IMR-90 (cell line): ENCODE data around the gene ST3GAL5. TPM values are rescaled to one million over a fixed set of nuclear protein-coding genes. Genes with fewer than 3 reads are reported as not detected.
A peak's percentile ranks its signal among the peaks of the same experiment; 100 is the strongest.

Source experiments
- ATAC-seq: fragments of 200-7000 bp; cut with Tn5 transposase; 2 replicates; pipeline ENCODE4 v1.9.1; 2020; ENCODE audit warnings: low read depth, mild to moderate bottlenecking, moderate library complexity
- BruUV-seq: library from RNA; stranded (reverse); fragments of 400-500 nt; replicated peaks from 2 replicates; lab custom pipeline; 2021; lab: Mats Ljungman, UMichigan
- CTCF ChIA-PET: fragments of 300-600 bp; formaldehyde crosslinking; extraction: SDS; loops from one replicate; lab custom pipeline; 2021; ENCODE audit warnings: antibody characterized with exemption; lab: Yijun Ruan, JAX
- POLR2A ChIA-PET: fragments of 300-600 bp; sonication (Branson Sonifier 250); formaldehyde crosslinking; loops from one replicate; lab custom pipeline; 2022; ENCODE audit warnings: antibody characterized with exemption; ENCODE audit not compliant: unreplicated experiment; lab: Charles Lee
- DNase-seq: peaks from one replicate; pipeline ENCODE4 v3.0.0; 2013
- H2AFZ ChIP-seq: replicated peaks from 2 replicates; pipeline ENCODE3; 2013; ENCODE audit warnings: low read length, mild to moderate bottlenecking; ENCODE audit not compliant: poor library complexity
- H2AK5ac ChIP-seq: 2 replicates; pipeline ENCODE4 v1.6.1; 2013; ENCODE audit warnings: low read depth, low read length, inconsistent platforms
- H2AK9ac ChIP-seq: replicated peaks from 2 replicates; pipeline ENCODE3; 2013; ENCODE audit warnings: mild to moderate bottlenecking, low read depth, low read length, moderate library complexity; ENCODE audit not compliant: poor library complexity
- H2BK120ac ChIP-seq: 2 replicates; pipeline ENCODE4 v1.6.1; 2013; ENCODE audit warnings: low read depth, low read length, inconsistent platforms
- H2BK15ac ChIP-seq: 3 replicates; pipeline ENCODE4 v1.6.1; 2013; ENCODE audit warnings: low read depth, low read length, inconsistent platforms
- H2BK20ac ChIP-seq: 2 replicates; pipeline ENCODE4 v1.6.1; 2013; ENCODE audit warnings: low read depth, mild to moderate bottlenecking, inconsistent platforms, low read length, moderate library complexity
- H2BK5ac ChIP-seq: 2 replicates; pipeline ENCODE4 v1.6.1; 2013; ENCODE audit warnings: mild to moderate bottlenecking, low read depth, low read length, inconsistent platforms; ENCODE audit not compliant: poor library complexity, severe bottlenecking
- H3K14ac ChIP-seq: replicated peaks from 2 replicates; pipeline ENCODE4 v1.6.1; 2013; ENCODE audit warnings: low read depth, low read length, inconsistent platforms
- H3K18ac ChIP-seq: 2 replicates; pipeline ENCODE4 v1.6.1; 2013; ENCODE audit warnings: low read depth, low read length, control low read depth
- H3K23ac ChIP-seq: 2 replicates; pipeline ENCODE4 v1.6.1; 2013; ENCODE audit warnings: low read depth, low read length, inconsistent platforms
- H3K27ac ChIP-seq: 2 replicates; pipeline ENCODE4 v1.5.1; 2013; ENCODE audit warnings: mild to moderate bottlenecking, control low read depth, low read length; ENCODE audit not compliant: insufficient read depth
- H3K27me3 ChIP-seq: 2 replicates; pipeline ENCODE4 v1.6.1; 2013; ENCODE audit warnings: low read length; ENCODE audit not compliant: control insufficient read depth, insufficient read depth
- H3K36me3 ChIP-seq: 2 replicates; pipeline ENCODE4 v1.6.1; 2013; ENCODE audit warnings: low read length, mixed read lengths; ENCODE audit not compliant: control insufficient read depth, insufficient read depth
- H3K4ac ChIP-seq: 2 replicates; pipeline ENCODE4 v1.6.1; 2013; ENCODE audit warnings: low read depth, low read length, inconsistent platforms
- H3K4me1 ChIP-seq: 2 replicates; pipeline ENCODE4 v1.6.1; 2013; ENCODE audit warnings: low read length, mixed read lengths; ENCODE audit not compliant: control insufficient read depth, insufficient read depth
- H3K4me2 ChIP-seq: 2 replicates; pipeline ENCODE4 v1.6.1; 2013; ENCODE audit warnings: low read depth, mild to moderate bottlenecking, control low read depth, low read length, moderate library complexity
- H3K4me3 ChIP-seq: 2 replicates; pipeline ENCODE4 v1.5.1; 2013; ENCODE audit warnings: low read depth, mild to moderate bottlenecking, control low read depth, low read length, moderate library complexity; ENCODE audit not compliant: insufficient read depth
- H3K56ac ChIP-seq: 2 replicates; pipeline ENCODE4 v1.6.1; 2013; ENCODE audit warnings: low read length, inconsistent platforms; ENCODE audit not compliant: insufficient read depth; ENCODE audit errors: extremely low read depth
- H3K79me1 ChIP-seq, 2 experiments: 2 replicates each; pipeline ENCODE4 v1.6.1; 2013; ENCODE audit warnings: low read length in 2 of 2, inconsistent platforms in 1 of 2, low read depth in 1 of 2
- H3K9ac ChIP-seq: 2 replicates; pipeline ENCODE4 v1.6.1; 2013; ENCODE audit warnings: low read depth, low read length, control low read depth
- H3K9me1 ChIP-seq: 2 replicates; pipeline ENCODE4 v1.6.1; 2013; ENCODE audit warnings: low read length, inconsistent platforms; ENCODE audit not compliant: insufficient read depth
- H3K9me3 ChIP-seq: 2 replicates; pipeline ENCODE4 v1.6.1; 2013; ENCODE audit warnings: low read length; ENCODE audit not compliant: control insufficient read depth, insufficient read depth
- H4K20me1 ChIP-seq: 2 replicates; pipeline ENCODE4 v1.6.1; 2013; ENCODE audit warnings: low read length, inconsistent platforms; ENCODE audit not compliant: insufficient read depth
- H4K5ac ChIP-seq: 2 replicates; pipeline ENCODE4 v1.6.1; 2013; ENCODE audit warnings: mild to moderate bottlenecking, low read depth, low read length, control low read depth
- H4K8ac ChIP-seq, 2 experiments: 2 replicates each; pipeline ENCODE4 v1.6.1; 2013; ENCODE audit warnings: low read depth in 2 of 2, low read length in 2 of 2, control low read depth in 1 of 2, inconsistent platforms in 1 of 2
- H4K91ac ChIP-seq: 2 replicates; pipeline ENCODE4 v1.6.1; 2013; ENCODE audit warnings: low read depth, low read length, inconsistent platforms; ENCODE audit not compliant: insufficient read depth
- BHLHE40 ChIP-seq: fragments of 150-350 bp; IDR thresholded peaks from 2 replicates; pipeline ENCODE4 v1.6.1; 2016; ENCODE audit warnings: mild to moderate bottlenecking, low read depth, low read length
- CEBPB ChIP-seq: IDR thresholded peaks from 2 replicates; pipeline ENCODE4 v1.6.1; 2012; ENCODE audit warnings: low read depth, low read length, improper control_type of control experiment
- CHD1 ChIP-seq: IDR thresholded peaks from 2 replicates; pipeline ENCODE4 v1.6.1; 2012; ENCODE audit warnings: low read depth, low read length, improper control_type of control experiment
- FOS ChIP-seq: fragments of 150-350 bp; IDR thresholded peaks from 2 replicates; pipeline ENCODE4 v1.6.1; 2016; ENCODE audit warnings: low read depth, low read length
- MAFK ChIP-seq: IDR thresholded peaks from 2 replicates; pipeline ENCODE4 v1.6.1; 2012; ENCODE audit warnings: low read depth, low read length, improper control_type of control experiment
- MAZ ChIP-seq: IDR thresholded peaks from 2 replicates; pipeline ENCODE4 v1.6.1; 2012; ENCODE audit warnings: low read depth, mild to moderate bottlenecking, low read length, improper control_type of control experiment, moderate library complexity, borderline replicate concordance
- MXI1 ChIP-seq: IDR thresholded peaks from 2 replicates; pipeline ENCODE4 v1.6.1; 2012; ENCODE audit warnings: low read depth, mild to moderate bottlenecking, low read length, moderate library complexity, borderline replicate concordance
- POLR2A ChIP-seq: IDR thresholded peaks from 2 replicates; pipeline ENCODE4 v1.6.1; 2012; ENCODE audit warnings: mild to moderate bottlenecking, low read depth, low read length
- RAD21 ChIP-seq: IDR thresholded peaks from 2 replicates; pipeline ENCODE4 v1.6.1; 2012; ENCODE audit warnings: low read length, improper control_type of control experiment
- RCOR1 ChIP-seq: IDR thresholded peaks from 2 replicates; pipeline ENCODE4 v1.6.1; 2012; ENCODE audit warnings: mild to moderate bottlenecking, low read length, improper control_type of control experiment; ENCODE audit not compliant: insufficient replicate concordance
- RFX5 ChIP-seq: IDR thresholded peaks from 2 replicates; pipeline ENCODE4 v1.8.0; 2012; ENCODE audit warnings: low read depth, mild to moderate bottlenecking, low read length, moderate library complexity
- SMC3 ChIP-seq: fragments of 150-350 bp; IDR thresholded peaks from 2 replicates; pipeline ENCODE4 v1.6.1; 2016; ENCODE audit warnings: low read depth, mild to moderate bottlenecking, antibody characterized with exemption, low read length, moderate library complexity
- WGBS, 2 experiments: methylation state at CpG; one replicate each; pipeline versions ENCODE4 v1.1.5 to v1.1.7; 2013; ENCODE audit warnings: missing lambda C conversion rate in 2 of 2; ENCODE audit not compliant: insufficient read length in 1 of 2; ENCODE audit errors: extremely low coverage in 2 of 2; 5-methylcytosine and 5-hydroxymethylcytosine counted together
- dilution Hi-C: fragments of 300-500 bp; cut with HindIII; formaldehyde crosslinking; loops from one replicate; pipeline ENCODE4 v1.14.3; 2018; ENCODE audit warnings: low sequenced_read_pairs; ENCODE audit not compliant: unreplicated experiment
- in situ Hi-C: fragments of 300-500 bp; cut with MboI; formaldehyde crosslinking; loops from 3 replicates; pipeline ENCODE4 v1.14.3; 2019; ENCODE audit warnings: low sequenced_read_pairs, inconsistent platforms, mixed read lengths
- intact Hi-C: fragments of 100-400 bp; cut with micrococcal nuclease; formaldehyde crosslinking; loops from 2 replicates; pipeline ENCODE4 v1.10.0; 2022
- polyA plus RNA-seq, 3 experiments: library from polyadenylated mRNA; depleted of rRNA; stranded (reverse); fragments of >200 nt; gene quantifications; 2 replicates each; pipeline ENCODE4 v1.2.3, GENCODE V29; 2012; ENCODE audit warnings: low replicate concordance in 1 of 3
- total RNA-seq: library from RNA; depleted of rRNA; stranded (reverse); fragments of >200 nt; gene quantifications from 2 replicates; pipeline ENCODE4 v1.2.3, GENCODE V29; 2012
- TF ChIP-seq, protein P1 (sequence below): fragments of 150-350 bp; IDR thresholded peaks from 2 replicates; pipeline ENCODE4 v1.6.1; 2016; ENCODE audit warnings: low read depth, mild to moderate bottlenecking, low read length, moderate library complexity, borderline replicate concordance
- TF ChIP-seq, protein P2 (sequence below): fragments of 150-350 bp; IDR thresholded peaks from 2 replicates; pipeline ENCODE4 v1.6.1; 2017; ENCODE audit warnings: mild to moderate bottlenecking, antibody characterized with exemption, low read length, low read depth
- TF ChIP-seq, protein P3 (sequence below): conservative IDR thresholded peaks from 2 replicates; pipeline ENCODE4 v1.5.1; 2012; ENCODE audit warnings: mild to moderate bottlenecking, low read depth, low read length, improper control_type of control experiment

The ST3GAL5 gene
- total and polyA plus RNA-seq, 2 of the 4 experiments (the other 2 are of a cell fraction): 16.8 to 21.0 TPM

DNA sequence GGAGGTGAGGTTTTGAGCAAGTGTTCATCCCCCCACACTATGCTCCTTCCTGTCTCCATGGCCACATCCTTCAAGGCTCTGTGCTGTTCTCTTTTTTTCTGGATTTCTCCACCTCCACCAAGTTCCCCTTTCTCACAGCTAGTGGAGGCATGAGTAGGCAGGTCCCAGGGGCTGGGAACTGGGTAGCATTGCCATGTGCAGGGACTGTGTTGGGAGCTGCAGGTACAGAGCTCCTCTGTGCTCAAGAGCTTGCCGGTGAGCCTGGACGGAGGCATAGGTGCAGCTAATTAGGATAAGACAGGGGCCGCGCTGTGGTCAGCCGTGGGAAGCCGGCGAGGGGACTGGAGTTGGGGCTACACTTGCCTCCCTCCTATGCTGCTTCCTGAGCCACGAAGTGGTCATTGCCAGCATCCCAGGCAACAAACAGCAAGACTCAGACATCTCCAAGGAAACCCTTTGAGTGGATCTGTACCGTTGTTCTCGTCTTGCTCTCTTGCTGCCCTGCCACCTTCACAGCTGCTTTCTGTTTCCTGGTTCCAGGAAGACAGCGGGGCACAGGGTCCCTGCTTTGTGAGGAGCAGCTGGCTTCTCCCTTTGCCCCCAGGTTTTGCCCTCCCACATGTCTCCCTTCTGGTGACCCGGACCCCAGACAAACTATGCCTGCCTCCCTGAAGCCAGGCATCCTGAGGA lies 98.1 kb downstream of the ST3GAL5 start:
- ATAC-seq (no peak), DNase-seq (no peak)
- H2AK9ac ChIP-seq: peak overlapping the region; percentile 26
- H3K27me3 ChIP-seq: no peaks in the 10 kb centered on the region
- peaks cover 35% of the 10 kb centered on the region for H3K4me1 ChIP-seq
- no peak overlapping the region for H3K4me2 ChIP-seq
- H4K91ac ChIP-seq: peak overlapping the region; percentile 38
- no peak overlapping the region for H3K18ac ChIP-seq
- H3K9me3 ChIP-seq: no peaks in the 10 kb centered on the region
- no peak overlapping the region for H3K4me3 ChIP-seq
- H2AK5ac ChIP-seq: peak overlapping the region; percentile 80
- H2BK5ac ChIP-seq: no peak overlapping the region
- ChIA-PET CTCF (interaction anchor here (0.8 kb wide), 1 partner anchor 19 kb away, joined by 3 read pairs; no protein-coding TSS in a partner anchor), POLR2A (no interaction called here)
- H2BK120ac ChIP-seq: 0 out of 2 replicates have a peak overlapping the region, but pooled peaks have one; percentile 21
- peak overlapping the region; percentile 11; the same call in 1 of the 2 replicates for H3K4ac ChIP-seq
- WGBS, 2 experiments: 86% methylated on average over 7 of the region's 12 CpGs; no CpG with 5 or more reads in 1 of the 2 experiments
- peaks cover 20% of the 10 kb centered on the region for H3K36me3 ChIP-seq
- H2BK15ac ChIP-seq: no peak overlapping the region
- no peak overlapping the region; the same call in 1 of the 2 replicates for H2BK20ac ChIP-seq
- H4K20me1 ChIP-seq: no peaks in the 10 kb centered on the region
- H4K8ac ChIP-seq: no peak overlapping the region
- no peak overlapping the region for H3K56ac ChIP-seq
- no peak overlapping the region for H4K5ac ChIP-seq
- H3K27ac ChIP-seq: no peak overlapping the region
- H3K9ac ChIP-seq: no peak overlapping the region
- 0 out of 4 replicates have a peak, but pooled peaks cover 0 to 7% of the 10 kb centered on the region in 2 experiments for H3K79me1 ChIP-seq
- intact Hi-C loops (no loop called here), dilution Hi-C loops (no loop called here), in situ Hi-C loops (no loop called here)
- H2AFZ ChIP-seq: no peak overlapping the region
- BruUV-seq: no TSS peak
- no peak overlapping the region for H3K23ac ChIP-seq
- H3K9me1 ChIP-seq: peaks cover 26% of the 10 kb centered on the region
- no peak overlapping the region for H3K14ac ChIP-seq
- TF ChIP-seq MAFK: no peak
- TF ChIP-seq, protein P1, sequence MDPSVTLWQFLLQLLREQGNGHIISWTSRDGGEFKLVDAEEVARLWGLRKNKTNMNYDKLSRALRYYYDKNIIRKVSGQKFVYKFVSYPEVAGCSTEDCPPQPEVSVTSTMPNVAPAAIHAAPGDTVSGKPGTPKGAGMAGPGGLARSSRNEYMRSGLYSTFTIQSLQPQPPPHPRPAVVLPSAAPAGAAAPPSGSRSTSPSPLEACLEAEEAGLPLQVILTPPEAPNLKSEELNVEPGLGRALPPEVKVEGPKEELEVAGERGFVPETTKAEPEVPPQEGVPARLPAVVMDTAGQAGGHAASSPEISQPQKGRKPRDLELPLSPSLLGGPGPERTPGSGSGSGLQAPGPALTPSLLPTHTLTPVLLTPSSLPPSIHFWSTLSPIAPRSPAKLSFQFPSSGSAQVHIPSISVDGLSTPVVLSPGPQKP: no peak
- no peak for TF ChIP-seq RFX5
- TF ChIP-seq CEBPB: no peak
- no peak for TF ChIP-seq RAD21
- TF ChIP-seq SMC3: no peak
- TF ChIP-seq MXI1: no peak
- TF ChIP-seq, protein P2, sequence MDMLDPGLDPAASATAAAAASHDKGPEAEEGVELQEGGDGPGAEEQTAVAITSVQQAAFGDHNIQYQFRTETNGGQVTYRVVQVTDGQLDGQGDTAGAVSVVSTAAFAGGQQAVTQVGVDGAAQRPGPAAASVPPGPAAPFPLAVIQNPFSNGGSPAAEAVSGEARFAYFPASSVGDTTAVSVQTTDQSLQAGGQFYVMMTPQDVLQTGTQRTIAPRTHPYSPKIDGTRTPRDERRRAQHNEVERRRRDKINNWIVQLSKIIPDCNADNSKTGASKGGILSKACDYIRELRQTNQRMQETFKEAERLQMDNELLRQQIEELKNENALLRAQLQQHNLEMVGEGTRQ: no peak
- TF ChIP-seq RCOR1: no peak
- TF ChIP-seq BHLHE40: no peak
- no peak for TF ChIP-seq MAZ
- TF ChIP-seq POLR2A: no peak
- TF ChIP-seq FOS: no peak
- TF ChIP-seq, protein P3, sequence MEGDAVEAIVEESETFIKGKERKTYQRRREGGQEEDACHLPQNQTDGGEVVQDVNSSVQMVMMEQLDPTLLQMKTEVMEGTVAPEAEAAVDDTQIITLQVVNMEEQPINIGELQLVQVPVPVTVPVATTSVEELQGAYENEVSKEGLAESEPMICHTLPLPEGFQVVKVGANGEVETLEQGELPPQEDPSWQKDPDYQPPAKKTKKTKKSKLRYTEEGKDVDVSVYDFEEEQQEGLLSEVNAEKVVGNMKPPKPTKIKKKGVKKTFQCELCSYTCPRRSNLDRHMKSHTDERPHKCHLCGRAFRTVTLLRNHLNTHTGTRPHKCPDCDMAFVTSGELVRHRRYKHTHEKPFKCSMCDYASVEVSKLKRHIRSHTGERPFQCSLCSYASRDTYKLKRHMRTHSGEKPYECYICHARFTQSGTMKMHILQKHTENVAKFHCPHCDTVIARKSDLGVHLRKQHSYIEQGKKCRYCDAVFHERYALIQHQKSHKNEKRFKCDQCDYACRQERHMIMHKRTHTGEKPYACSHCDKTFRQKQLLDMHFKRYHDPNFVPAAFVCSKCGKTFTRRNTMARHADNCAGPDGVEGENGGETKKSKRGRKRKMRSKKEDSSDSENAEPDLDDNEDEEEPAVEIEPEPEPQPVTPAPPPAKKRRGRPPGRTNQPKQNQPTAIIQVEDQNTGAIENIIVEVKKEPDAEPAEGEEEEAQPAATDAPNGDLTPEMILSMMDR: no peak
- TF ChIP-seq CHD1: no peak
